ENCODE results near the gene ZNF850. TPM values are rescaled to one million over a fixed set of nuclear protein-coding genes. Genes with fewer than 3 reads are reported as not detected.

The ZNF850 gene
- total and polyA plus RNA-seq, 5 donors from 2014 or later: 0.47 to 1.7 (median 0.72) TPM

- Histone ChIP-seq H3K4me1 (ENCODE audit: control insufficient read depth, insufficient read depth, low read length, poor library complexity, severe bottlenecking) (peaks cover 18% of the 10 kb centered on the region), H3K9me3 (ENCODE audit: control insufficient read depth in 2 of 2, low read length in 2 of 2) (peaks cover 20 to 46% of the 10 kb centered on the region in 2 experiments), H3K27ac (ENCODE audit: insufficient read depth, low read length, poor library complexity, severe bottlenecking) (peak overlapping the region; percentile 74), H3K27me3 (ENCODE audit: control insufficient read depth, insufficient read depth, low read length) (no peaks in the 10 kb centered on the region), H3K4me3 (ENCODE audit: low read depth, low read length) (peak overlapping the region; percentile 90), H3K36me3 (ENCODE audit: control insufficient read depth, insufficient read depth, low read length) (peaks cover 39% of the 10 kb centered on the region)
- Mint-ChIP-seq H3K27ac (peak overlapping the region; percentile 96 to 98 (median 96)), H3K4me1 (peaks cover 28 to 36% (median 32%) of the 10 kb centered on the region in 4 donors), H3K9me3 (peaks cover 0 to 22% (median 20%) of the 10 kb centered on the region in 7 donors), H3K4me3 (peak overlapping the region; percentile 97 to 99 (median 98)), H3K27me3 (no peaks in the 10 kb centered on the region), H3K36me3 (peaks cover 37% of the 10 kb centered on the region)
- DNase-seq (no peak), ATAC-seq (ENCODE audit: low read depth in 2 of 2) (no peak)
Measured at GRCh38 chr19:36688058-36688457, 84.5 kb downstream of the ZNF850 start.

GRCh38 chr19:36687214-36688056 is 85.2 kb downstream of the ZNF850 start, which contains the start of gene ZNF567:
TSS of gene ZNF567 (plus strand) at chr19:36687612. CDS start at chr19:36694868, 7,256 bp downstream.
- H3K27ac ChIP-seq (ENCODE audit: insufficient read depth, low read length, poor library complexity, severe bottlenecking): peak within 1 kb of the TSS; percentile 74
- Mint-ChIP-seq H3K27ac (peak within 1 kb of the TSS; percentile 96 to 98 (median 96)), H3K9me3 (peaks cover 0 to 21% (median 19%) of the 10 kb centered on the region in 7 donors), H3K27me3 (no peaks in the 10 kb centered on the region), H3K4me1 (peaks cover 28 to 36% (median 32%) of the 10 kb centered on the region in 4 donors), H3K36me3 (peaks cover 34% of the 10 kb centered on the region), H3K4me3 (peak within 1 kb of the TSS; percentile 97 to 99 (median 98))
- H3K4me1 ChIP-seq (ENCODE audit: control insufficient read depth, insufficient read depth, low read length, poor library complexity, severe bottlenecking): peaks cover 18% of the 10 kb centered on the region
- H3K36me3 ChIP-seq (ENCODE audit: control insufficient read depth, insufficient read depth, low read length): peaks cover 32% of the 10 kb centered on the region
- no peaks in the 10 kb centered on the region for H3K27me3 ChIP-seq (ENCODE audit: control insufficient read depth, insufficient read depth, low read length)
- peak; percentile 93 to 95 for ATAC-seq (ENCODE audit: low read depth in 2 of 2)
- peaks cover 18 to 42% of the 10 kb centered on the region in 2 experiments for H3K9me3 ChIP-seq (ENCODE audit: control insufficient read depth in 2 of 2, low read length in 2 of 2)
- peak; percentile 93 to 98 (median 94) for DNase-seq
- H3K4me3 ChIP-seq (ENCODE audit: low read depth, low read length): peak within 1 kb of the TSS; percentile 90

- peaks cover 27 to 36% (median 31%) of the 10 kb centered on the region in 4 donors for H3K4me1 Mint-ChIP-seq
- Histone ChIP-seq H3K9me3 (ENCODE audit: control insufficient read depth in 2 of 2, low read length in 2 of 2) (peaks cover 12 to 39% of the 10 kb centered on the region in 2 experiments), H3K27ac (ENCODE audit: insufficient read depth, low read length, poor library complexity, severe bottlenecking) (peak overlapping the region; percentile 74), H3K4me3 (ENCODE audit: low read depth, low read length) (peak overlapping the region; percentile 90), H3K27me3 (ENCODE audit: control insufficient read depth, insufficient read depth, low read length) (no peaks in the 10 kb centered on the region), H3K4me1 (ENCODE audit: control insufficient read depth, insufficient read depth, low read length, poor library complexity, severe bottlenecking) (peaks cover 18% of the 10 kb centered on the region), H3K36me3 (ENCODE audit: control insufficient read depth, insufficient read depth, low read length) (peaks cover 24% of the 10 kb centered on the region)
- peak overlapping the region; percentile 96 to 98 (median 96) for H3K27ac Mint-ChIP-seq
- H3K9me3 Mint-ChIP-seq: peaks cover 0 to 21% (median 15%) of the 10 kb centered on the region in 7 donors
- ATAC-seq (ENCODE audit: low read depth in 2 of 2) (peak in 1 of 2 donors; percentile 21), DNase-seq (no peak)
- H3K27me3 Mint-ChIP-seq: no peaks in the 10 kb centered on the region
- peaks cover 35% of the 10 kb centered on the region for H3K36me3 Mint-ChIP-seq
- H3K4me3 Mint-ChIP-seq: peak overlapping the region; percentile 97 to 99 (median 98)
Measured at GRCh38 chr19:36686365-36687213, 86.0 kb downstream of the ZNF850 start.

GRCh38 chr19:36685835-36686234 is 86.8 kb downstream of the ZNF850 start:
- Histone ChIP-seq H3K36me3 (ENCODE audit: control insufficient read depth, insufficient read depth, low read length) (peaks cover 16% of the 10 kb centered on the region), H3K27me3 (ENCODE audit: control insufficient read depth, insufficient read depth, low read length) (no peaks in the 10 kb centered on the region), H3K4me1 (ENCODE audit: control insufficient read depth, insufficient read depth, low read length, poor library complexity, severe bottlenecking) (peaks cover 18% of the 10 kb centered on the region), H3K9me3 (ENCODE audit: control insufficient read depth in 2 of 2, low read length in 2 of 2) (peaks cover 14 to 39% of the 10 kb centered on the region in 2 experiments), H3K27ac (ENCODE audit: insufficient read depth, low read length, poor library complexity, severe bottlenecking) (no peak overlapping the region), H3K4me3 (ENCODE audit: low read depth, low read length) (peak overlapping the region; percentile 90)
- ATAC-seq (ENCODE audit: low read depth in 2 of 2) (no peak), DNase-seq (no peak)
- Mint-ChIP-seq H3K4me1 (peaks cover 27 to 36% (median 31%) of the 10 kb centered on the region in 4 donors), H3K27me3 (no peaks in the 10 kb centered on the region), H3K27ac (peak overlapping the region in 2 of 3 donors; percentile 26 to 96), H3K9me3 (peaks cover 0 to 27% (median 17%) of the 10 kb centered on the region in 7 donors), H3K36me3 (peaks cover 38% of the 10 kb centered on the region), H3K4me3 (peak overlapping the region; percentile 77 to 98 (median 98))

- H3K27me3 Mint-ChIP-seq: no peaks in the 10 kb centered on the region
- H3K27ac Mint-ChIP-seq: no peak overlapping the region
- peaks cover 0 to 5% (median 0%) of the 10 kb centered on the region in 4 donors for H3K4me1 Mint-ChIP-seq
- peaks cover 0 to 40% (median 26%) of the 10 kb centered on the region in 7 donors for H3K9me3 Mint-ChIP-seq
- Histone ChIP-seq H3K4me1 (ENCODE audit: control insufficient read depth, insufficient read depth, low read length, poor library complexity, severe bottlenecking) (no peaks in the 10 kb centered on the region), H3K4me3 (ENCODE audit: low read depth, low read length) (no peak overlapping the region), H3K27me3 (ENCODE audit: control insufficient read depth, insufficient read depth, low read length) (no peaks in the 10 kb centered on the region), H3K9me3 (ENCODE audit: control insufficient read depth in 2 of 2, low read length in 2 of 2) (peaks cover 38 to 70% of the 10 kb centered on the region in 2 experiments), H3K27ac (ENCODE audit: insufficient read depth, low read length, poor library complexity, severe bottlenecking) (no peak overlapping the region), H3K36me3 (ENCODE audit: control insufficient read depth, insufficient read depth, low read length) (peaks cover 22% of the 10 kb centered on the region)
- DNase-seq (no peak), ATAC-seq (ENCODE audit: low read depth in 2 of 2) (no peak)
- H3K4me3 Mint-ChIP-seq: no peak overlapping the region
- H3K36me3 Mint-ChIP-seq: peaks cover 43% of the 10 kb centered on the region
Measured at GRCh38 chr19:36679455-36679854, 93.2 kb downstream of the ZNF850 start.

GRCh38 chr19:36674201-36674600 is 98.4 kb downstream of the ZNF850 start:
- H3K27me3 Mint-ChIP-seq: no peaks in the 10 kb centered on the region
- H3K27ac Mint-ChIP-seq: no peak overlapping the region
- Histone ChIP-seq H3K4me1 (ENCODE audit: control insufficient read depth, insufficient read depth, low read length, poor library complexity, severe bottlenecking) (no peaks in the 10 kb centered on the region), H3K9me3 (ENCODE audit: control insufficient read depth in 2 of 2, low read length in 2 of 2) (peaks cover 59 to 86% of the 10 kb centered on the region in 2 experiments), H3K36me3 (ENCODE audit: control insufficient read depth, insufficient read depth, low read length) (peaks cover 21% of the 10 kb centered on the region), H3K27me3 (ENCODE audit: control insufficient read depth, insufficient read depth, low read length) (no peaks in the 10 kb centered on the region), H3K4me3 (ENCODE audit: low read depth, low read length) (no peak overlapping the region), H3K27ac (ENCODE audit: insufficient read depth, low read length, poor library complexity, severe bottlenecking) (no peak overlapping the region)
- H3K9me3 Mint-ChIP-seq: peaks cover 0 to 64% (median 24%) of the 10 kb centered on the region in 7 donors
- H3K4me3 Mint-ChIP-seq: no peak overlapping the region
- no peak for DNase-seq
- peaks cover 0 to 8% (median under 1%) of the 10 kb centered on the region in 4 donors for H3K4me1 Mint-ChIP-seq
- ATAC-seq (ENCODE audit: low read depth in 2 of 2): no peak
- H3K36me3 Mint-ChIP-seq: peaks cover 55% of the 10 kb centered on the region

- H3K4me1 Mint-ChIP-seq: peaks cover 0 to 19% (median 10%) of the 10 kb centered on the region in 4 donors
- DNase-seq: no peak
- no peak overlapping the region for H3K27ac Mint-ChIP-seq
- H3K27ac ChIP-seq (ENCODE audit: insufficient read depth, low read length, poor library complexity, severe bottlenecking): no peak overlapping the region
- H3K27me3 Mint-ChIP-seq: no peaks in the 10 kb centered on the region
- H3K36me3 ChIP-seq (ENCODE audit: control insufficient read depth, insufficient read depth, low read length): peaks cover 12% of the 10 kb centered on the region
- no peaks in the 10 kb centered on the region for H3K27me3 ChIP-seq (ENCODE audit: control insufficient read depth, insufficient read depth, low read length)
- H3K4me1 ChIP-seq (ENCODE audit: control insufficient read depth, insufficient read depth, low read length, poor library complexity, severe bottlenecking): peaks cover 7% of the 10 kb centered on the region
- ATAC-seq (ENCODE audit: low read depth in 2 of 2): no peak
- H3K36me3 Mint-ChIP-seq: peaks cover 45% of the 10 kb centered on the region
- no peak overlapping the region for H3K4me3 Mint-ChIP-seq
- H3K4me3 ChIP-seq (ENCODE audit: low read depth, low read length): no peak overlapping the region
- H3K9me3 Mint-ChIP-seq: peaks cover 0 to 59% (median 27%) of the 10 kb centered on the region in 7 donors
- H3K9me3 ChIP-seq (ENCODE audit: control insufficient read depth in 2 of 2, low read length in 2 of 2): peaks cover 57 to 83% of the 10 kb centered on the region in 2 experiments
Measured at GRCh38 chr19:36672368-36672767, 100.2 kb downstream of the ZNF850 start.
